Brain pericyte (primary cell): ENCODE data around the gene ATP11A.

Experiments
- DNase-seq: peaks from one replicate; pipeline ENCODE4 v3.0.0-alpha.2; 2012; ENCODE audit warnings: low read depth, low spot score

The ATP11A gene

DNA sequence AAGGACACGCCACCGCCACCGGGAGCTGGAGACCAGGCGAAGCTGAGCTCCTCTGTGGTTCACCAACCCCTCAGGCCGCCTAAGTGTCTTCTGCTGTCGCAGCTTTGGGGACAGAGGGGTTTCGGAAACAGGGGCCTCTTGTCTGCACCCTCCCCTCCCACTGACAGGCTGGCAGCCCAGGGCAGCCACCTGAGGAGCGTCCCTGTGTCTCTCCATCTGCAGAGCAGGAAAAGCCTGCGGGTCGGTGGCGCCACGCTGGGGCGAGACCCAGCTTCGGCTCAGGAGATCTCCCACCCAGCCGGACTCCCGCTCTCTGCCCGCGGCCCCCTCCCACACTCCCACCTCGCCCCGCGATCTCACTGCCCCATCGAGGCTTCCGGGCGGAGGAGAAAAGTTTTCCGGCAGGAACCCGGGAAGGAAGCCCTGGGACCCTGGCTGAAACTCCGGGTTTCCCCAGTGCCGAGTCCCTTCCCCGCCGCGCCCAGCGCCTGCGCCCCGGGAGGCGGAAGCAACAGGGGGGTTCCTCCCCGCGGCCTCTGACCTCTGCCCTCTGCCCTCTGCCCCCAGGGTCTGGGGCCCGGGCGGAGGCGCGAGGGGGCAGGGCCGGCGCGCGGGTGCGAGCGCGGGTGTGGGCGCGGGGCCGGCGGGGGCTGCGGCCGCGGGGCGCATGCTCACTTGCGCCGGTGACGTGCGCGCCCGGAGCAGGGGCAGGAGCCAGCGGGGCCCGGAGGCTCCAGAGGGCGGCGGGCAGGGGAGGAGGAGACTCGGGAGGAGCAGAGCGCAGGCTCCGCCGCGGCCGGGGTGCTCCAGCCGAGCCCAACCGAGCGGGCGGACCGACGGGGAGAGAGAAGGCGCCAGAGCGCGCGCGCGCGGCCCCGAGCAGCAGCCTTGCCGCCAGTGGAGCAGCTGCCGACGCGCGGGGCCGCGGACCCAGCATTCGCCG, at the start of gene ATP11A:
ATP11A (plus strand) TSS at position 736 of the 943 bp plus-strand sequence. CDS start 379 bp downstream, outside the sequence.
- DNase-seq = peak; percentile 40

DNA sequence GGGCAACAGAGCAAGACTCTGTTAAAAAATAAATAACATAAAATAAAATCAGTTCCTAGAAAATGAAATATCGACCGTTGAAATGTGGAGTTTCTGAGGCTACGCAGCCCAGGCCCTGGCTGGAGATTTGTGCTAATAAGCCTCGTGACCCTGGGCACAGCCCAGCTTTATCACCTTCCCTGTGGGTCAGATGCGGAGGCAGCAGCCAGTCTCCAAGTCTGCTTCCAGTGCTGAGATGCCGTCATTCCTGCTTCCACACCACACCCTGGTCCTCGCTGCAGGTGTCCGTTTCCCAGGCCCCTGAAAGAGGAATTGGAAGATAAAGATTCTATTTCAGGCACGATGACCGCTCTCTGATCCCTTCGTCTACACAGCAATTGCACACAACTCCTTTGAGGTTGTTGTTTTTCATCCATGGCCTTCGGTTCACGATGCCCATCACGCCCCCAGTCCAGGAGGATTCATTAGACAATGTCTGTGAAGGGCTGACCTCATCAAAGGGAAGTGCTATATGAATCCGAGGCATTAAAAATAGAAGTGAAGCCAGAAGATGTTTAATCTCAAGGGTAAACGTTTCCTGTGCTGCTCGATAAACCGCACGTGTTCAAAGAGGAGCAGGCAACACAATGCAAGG, 48.3 kb upstream of the ATP11A start:
- no peak for DNase-seq

DNA sequence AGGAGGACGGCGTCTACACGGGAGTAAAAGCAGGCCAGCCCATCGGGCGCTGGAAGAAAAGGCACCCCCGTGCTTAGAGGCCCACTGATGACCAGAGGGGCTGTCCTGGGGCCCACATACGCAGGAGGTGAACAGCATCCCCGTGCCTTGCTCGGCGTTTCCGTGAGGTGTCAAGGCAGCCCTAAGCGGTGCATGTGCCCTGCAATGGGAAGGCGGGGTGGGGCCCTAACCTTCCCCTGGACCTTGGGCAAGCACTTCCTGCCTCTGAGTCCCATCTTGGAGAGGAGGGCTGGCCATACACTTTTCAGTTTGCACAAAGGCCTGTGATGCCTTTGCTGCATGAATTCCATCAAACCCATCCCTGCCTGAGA, 47.8 kb upstream of the ATP11A start:
- no peak for DNase-seq

DNA sequence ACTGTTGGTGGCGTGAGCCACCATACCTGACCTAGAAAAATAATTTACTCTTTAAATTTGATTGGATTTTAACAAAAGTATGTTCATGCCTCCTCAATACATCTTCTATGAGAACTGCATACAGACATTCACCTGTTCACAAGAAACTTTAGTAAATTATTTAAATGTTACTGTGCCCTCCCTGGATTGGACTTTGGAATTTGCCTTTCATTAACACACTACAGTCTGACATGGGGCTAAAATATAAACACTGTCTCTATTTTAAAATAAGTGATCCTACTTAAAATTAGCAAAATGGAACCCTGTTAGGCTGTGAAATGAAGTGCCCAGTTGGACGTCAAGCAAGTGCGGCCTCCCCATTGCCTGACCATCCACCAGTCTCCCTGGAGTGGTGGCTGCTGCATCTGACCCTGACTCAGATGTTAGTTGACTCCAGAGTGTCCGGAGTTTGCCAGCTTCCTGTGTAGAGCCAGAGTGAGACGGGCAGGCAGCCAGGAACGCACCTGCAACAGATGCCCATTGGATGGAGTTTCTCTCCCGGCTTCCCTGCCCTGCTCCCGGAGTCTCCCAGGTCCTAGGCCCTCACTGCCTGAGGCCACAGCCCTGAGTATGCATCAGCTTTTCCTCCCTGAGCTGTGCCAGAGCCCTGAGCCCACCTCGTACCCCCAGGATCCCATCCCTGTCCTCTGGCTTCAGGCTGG, 45.9 kb upstream of the ATP11A start:
- no peak for DNase-seq

DNA sequence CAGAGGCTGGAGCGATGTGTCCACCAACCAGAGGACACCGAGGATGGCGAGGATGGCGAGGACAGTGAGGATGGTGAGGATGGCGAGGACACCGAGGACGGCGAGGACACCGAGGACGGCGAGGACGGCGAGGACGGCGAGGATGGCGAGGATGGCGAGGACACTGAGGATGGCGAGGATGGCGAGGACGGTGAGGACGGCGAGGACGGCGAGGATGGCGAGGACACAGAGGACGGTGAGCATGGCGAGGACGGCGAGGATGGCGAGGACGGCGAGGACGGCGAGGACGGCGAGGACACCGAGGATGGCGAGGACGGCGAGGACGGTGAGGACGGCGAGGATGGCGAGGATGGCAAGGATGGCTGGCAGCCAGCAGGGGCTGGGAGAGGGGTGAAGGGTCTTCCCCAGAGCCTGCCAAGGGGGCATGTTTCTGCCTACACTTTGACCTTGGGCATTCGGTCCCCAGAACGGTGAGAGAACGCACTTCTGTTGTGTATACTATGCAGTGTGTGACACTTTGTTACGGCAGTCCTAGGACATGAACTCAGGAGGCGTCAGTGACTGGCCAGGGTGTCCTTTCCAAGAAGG, 44.4 kb upstream of the ATP11A start:
- no peak for DNase-seq

DNA sequence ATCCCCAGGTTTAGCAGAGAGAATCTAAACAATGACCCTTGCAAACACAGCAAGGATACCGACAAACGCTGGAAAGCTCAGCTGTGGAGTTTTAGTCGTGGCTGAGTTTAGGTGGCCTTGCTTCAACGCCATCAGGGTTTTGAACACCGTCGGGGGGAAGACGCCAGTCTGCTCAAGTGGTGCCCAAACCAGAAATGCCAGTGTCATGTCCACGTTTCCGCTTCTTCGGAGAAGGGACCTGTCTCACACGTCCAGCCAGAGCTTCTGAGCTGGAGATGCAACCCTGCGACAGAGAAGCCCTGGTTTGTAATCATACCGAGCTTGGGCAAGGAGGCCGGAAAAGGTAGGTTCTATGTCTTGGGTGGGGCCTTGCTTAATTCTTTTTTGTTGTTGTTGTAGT, 42.6 kb upstream of the ATP11A start:
- DNase-seq = no peak

DNA sequence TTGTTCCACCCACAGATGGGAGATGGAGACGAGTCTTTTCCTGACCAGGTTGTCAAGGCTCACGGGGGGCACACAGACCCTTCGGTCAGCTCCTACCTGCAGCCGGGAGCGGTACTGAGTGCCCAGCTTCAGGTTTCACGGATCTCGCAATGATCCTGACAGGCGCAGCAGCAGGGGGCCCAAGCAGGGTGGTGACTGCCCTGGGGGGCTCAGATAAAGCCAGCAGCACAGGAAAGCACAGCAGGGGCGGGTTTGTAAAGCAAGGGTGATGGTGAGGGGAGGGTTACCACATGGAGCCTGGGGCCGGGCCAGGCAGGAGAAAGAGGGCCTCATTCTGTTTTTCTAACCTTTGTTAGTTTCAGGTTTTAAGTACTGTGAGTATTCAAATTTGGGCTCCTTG, 41.7 kb upstream of the ATP11A start:
- DNase-seq = no peak

DNA sequence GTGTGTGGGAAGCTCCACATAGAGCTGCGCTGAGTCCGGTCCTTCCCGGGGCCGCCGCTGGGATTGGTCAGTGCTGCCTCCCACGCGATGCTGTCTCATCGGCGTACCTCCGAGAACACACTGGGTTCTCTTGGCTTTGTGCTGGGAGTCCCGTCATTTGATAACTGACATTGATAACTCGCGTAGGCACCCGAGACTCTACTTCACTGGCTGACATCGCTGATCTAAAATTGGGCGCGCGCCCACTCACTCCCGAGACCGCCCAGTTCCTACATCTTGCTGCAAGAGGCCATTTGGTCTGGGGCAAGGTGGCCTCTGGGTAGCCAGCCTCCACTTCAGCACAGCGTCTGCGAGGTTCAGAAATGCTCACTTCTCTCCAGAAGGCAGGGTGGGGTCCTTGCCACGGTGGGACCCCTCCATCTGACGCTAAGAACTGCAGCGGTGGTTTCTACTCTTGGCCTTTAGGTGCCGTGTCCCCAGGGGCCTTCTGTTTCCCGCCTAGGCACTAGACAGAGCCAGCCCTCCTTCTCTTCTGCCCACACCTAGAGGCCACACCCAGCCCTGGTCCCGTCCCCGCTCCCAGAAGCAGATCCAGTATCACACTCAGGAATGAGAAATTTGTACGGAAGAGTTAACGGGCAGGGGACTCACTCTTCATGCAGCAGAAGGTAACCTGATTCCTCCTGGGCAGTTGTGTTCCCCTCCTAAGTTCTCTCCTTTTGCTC, 40.7 kb upstream of the ATP11A start:
- no peak for DNase-seq

DNA sequence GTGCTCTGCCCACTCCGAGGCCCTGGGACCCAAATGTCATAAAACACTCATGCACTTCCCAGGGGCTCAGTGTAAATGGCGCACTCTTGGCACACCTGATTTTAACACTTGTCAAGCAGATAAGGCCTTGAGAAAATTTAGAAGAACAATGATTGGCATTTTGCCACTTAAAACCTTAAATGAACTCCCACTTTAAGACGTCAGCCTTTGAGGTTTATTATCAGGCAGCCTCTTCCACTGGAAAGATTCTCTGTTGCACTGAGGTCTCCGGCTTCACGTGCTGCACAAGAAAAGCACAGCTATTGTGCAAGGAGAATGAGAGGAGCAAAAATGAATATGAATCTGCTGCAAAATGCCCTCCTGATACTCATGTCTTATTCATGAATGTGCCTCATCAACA, 38.5 kb upstream of the ATP11A start:
- no peak for DNase-seq

DNA sequence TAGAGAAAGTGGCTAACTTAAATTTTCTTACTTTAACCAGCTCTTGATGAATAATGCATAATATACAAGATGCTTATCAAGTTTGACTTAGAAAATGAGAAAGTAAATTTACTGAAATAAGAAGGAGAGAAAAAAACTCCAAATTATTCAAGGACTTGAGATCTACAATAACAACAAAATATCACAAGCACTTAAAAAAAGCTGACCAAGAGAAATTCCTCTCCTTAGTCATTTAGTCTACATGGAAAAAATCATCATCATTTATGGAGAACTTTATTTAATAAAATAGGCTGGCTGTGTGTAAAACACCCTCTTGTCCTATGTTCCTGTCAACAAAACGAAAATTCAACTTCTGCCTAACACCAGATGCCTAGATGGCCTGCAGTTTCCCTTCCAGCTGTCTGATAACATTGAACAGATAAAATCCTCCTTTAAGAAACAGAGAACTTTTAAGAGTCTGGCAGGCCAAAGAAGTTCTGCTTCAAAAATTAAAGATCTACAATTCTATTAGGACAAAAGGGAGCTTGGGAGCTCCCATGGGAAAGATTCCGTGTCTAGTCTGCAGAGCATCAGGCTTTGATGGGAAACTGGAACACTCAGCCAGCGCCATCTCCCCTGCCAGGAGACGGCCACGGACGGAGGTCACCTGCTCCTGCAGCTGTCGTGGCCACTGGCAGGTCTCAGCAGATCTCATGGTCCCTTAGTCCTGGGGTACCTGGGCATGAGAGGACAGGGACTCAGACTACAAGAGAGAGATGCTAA, 37.9 kb upstream of the ATP11A start:
- DNase-seq = no peak

DNA sequence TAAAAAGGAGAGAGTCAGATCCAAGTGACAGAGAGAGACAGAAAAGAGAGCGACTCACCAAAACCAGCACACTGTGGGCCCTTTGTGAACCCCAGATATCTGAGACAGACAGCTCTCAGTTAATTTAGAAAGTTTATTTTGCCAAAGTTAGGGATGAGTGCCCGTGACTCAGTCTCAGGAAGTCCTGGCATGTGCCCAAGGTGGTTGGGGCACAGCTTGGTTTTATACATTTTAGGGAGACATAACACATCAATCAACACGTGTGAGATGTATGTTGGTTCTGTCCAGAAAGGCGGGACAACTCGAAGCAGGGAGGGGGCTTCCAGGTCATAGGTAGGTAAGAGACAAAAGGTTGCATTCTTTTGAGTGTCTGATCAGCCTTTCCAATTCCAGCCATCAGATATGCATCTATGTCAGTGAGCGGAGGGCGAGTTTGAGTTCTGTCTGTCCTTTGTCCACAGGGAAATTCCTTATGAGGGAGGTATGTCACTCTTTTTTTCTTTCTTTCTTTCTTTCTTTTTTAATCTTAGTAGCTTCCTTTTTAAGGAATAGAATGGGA, 37.2 kb upstream of the ATP11A start:
- DNase-seq = no peak

DNA sequence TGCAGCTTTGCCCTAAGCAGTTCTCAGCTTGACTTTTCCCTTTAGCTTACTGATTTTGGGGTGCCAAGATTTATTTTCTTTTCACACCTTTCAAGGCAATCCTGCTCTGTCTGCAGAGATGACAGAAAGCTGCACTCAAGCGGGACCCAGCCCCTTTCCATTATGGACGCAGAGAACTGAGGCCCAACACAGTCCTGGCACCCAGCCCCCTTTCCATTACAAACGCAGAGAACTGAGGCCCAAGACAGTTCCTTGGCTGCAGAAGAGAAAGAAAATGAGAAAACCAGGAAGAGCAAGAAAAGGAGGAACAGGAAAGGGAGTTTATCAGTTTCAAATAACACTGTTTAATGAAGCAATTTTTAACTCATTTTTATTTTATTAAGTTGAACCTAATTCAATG, 36.8 kb upstream of the ATP11A start:
- DNase-seq = no peak

DNA sequence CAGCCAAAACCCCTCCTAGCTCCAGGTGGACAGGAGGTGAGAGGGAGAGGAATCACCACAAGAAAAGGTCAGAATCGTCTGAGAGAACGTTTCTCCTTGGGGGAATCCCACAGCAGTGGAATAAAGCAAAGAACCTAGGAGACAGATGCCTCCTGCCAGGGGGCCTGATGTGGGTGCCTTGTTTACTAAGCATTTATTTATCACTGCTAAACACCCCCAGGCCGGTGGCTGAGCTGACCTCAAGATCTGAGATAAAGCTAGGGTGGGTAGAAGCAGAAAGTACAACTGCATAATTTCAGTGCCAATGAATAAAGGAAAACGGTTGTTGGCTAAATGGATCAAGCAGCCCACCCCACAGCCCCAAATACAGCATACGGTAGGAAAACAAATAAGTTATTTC, 33.9 kb upstream of the ATP11A start:
- no peak for DNase-seq

DNA sequence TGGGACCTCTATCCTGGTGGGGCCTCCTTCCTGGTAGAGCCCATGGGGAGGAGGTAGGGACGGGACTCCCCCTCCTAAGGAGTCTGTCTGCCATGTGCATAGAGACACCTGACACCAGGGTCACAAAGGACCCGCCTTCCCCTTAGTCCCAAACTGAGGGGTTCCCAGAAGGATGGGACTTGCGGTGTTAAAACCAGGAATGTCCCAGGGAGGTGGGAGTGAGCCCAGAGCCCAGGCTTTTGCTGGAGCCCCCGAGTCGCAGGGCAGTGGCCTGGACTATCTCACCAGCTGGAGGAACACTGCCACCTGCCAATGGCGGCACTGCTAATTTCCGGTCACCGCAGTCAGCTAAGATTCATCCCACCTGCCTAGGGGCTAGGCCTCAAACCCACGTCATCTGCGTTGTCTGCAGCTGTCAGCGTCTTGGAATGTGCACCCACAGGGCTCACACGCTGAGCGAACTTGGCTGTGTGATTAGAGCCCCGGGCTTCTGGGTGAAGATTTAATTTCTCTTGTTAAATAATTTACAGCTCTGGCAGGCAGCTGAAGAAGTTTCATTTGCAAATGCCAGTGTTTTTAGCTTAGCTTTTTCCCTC, 31.9 kb upstream of the ATP11A start:
- no peak for DNase-seq

DNA sequence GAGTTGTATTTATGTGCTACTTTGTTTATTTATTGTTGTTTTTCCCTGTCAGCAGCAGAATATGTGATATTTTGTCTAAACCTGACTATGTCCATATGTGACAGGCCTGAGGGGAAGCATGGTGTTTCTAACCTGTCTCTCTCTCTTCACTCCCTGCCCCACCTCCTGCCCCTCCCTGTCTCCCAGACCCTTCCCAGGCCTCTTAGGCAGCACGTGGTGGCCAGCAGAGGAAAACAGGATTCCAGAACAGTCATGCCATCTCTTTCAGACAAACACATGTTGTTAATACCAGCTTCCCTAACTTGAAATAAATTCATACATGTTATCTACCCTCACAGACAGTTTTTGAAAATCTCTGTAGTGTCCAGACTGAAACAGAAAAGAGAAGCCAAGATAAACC, 31.0 kb upstream of the ATP11A start:
- DNase-seq = no peak

DNA sequence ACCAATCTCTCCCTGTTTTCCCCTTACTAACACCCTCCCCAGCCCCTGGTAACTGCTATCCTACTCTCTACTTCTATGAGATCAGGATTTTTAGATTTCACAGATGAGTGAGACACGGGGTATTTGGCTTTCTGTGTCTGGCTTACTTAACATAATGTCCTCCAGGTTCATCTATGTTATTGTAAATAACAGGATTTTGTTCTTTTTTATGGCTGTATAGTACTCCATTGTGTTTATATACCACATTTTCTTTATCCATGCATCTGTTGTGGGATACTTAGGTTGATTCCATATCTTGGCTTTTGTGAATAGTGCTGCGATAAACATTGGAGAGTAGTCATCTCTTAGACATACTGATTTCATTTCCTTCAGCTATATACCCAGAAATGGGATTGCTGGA, 28.5 kb upstream of the ATP11A start:
- DNase-seq = no peak

DNA sequence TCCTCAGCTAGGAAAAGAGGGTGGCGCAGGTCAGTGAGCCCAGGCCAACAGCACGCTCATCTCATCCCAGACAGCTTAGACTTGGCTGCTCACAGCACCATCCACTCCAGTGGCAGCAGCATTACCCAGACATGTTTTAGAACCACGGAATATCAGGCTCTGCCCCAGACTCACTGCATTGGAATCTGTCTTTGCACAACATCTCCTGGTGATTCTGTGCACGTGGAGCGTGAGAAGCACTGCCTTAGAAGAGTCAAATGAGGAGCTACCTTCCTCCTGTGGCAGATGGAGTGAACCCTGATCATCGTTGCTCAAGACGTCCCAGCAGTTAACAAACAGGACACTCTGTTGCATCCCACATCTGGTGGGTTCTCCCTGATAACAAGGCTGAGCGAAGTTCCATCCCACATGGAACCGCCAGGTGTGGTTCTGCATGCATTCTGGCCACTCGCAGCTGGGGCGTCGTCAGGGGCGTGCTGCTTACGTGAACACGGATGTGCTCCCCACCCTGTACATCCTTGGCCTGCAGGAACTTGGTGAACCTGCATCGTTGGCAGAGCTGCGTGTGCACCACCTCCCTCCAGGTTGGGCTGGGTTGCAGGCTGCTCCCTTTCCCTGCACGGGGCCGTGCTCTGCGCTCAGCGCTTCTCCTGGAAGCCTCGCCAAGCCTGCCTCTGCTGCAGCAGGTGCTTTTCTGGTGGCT, 25.2 kb upstream of the ATP11A start:
- DNase-seq = no peak

DNA sequence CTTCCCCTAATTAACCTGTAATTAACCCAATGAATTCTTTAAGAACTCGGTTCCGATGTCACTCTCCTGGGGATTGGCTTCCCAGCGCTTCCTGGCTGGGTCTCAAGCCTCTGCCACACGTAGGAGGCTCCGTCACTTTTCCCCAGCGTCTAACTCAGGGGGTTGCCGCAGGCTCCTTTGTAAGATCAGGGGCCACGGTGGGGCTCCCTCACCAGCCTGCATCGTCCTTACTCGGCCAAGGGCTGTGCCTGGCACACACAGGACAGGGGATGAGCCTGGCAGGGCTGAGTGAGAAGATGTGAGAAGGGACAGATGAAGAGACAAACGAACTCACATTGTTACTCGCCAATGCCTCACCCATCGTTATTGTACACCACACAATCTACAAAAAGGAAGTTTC, 20.9 kb upstream of the ATP11A start:
- DNase-seq = no peak

DNA sequence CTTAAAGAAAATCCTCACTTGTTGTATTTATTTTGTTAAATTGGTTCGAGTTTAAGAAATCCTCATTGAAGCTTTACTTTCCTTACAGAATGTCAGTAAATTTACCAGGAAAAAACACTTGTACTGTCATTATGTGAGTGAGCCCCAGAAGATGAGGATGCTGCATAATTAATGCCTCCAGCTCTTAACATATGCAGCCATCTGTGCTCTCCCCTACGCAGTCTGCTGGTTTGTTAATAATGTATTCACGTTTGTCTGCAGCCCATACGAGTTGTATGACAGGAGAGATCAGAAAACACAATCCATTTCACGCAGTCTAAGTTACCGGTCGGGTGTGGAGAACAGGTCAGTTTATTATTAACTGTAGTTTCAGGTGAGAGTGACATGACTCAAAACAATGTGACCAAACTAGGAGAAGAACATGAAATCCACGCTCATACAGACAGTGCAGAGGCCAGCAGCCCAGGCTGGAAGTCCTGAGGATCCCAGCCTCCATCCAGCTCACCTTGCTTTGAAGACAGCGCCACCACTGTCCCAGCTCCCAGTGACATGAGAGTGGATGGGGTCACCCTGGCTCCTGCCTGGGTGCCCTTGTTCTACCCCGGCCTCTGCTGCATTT, 19.8 kb upstream of the ATP11A start:
- DNase-seq = no peak
